Heart right ventricle (tissue), 16 donors: ENCODE data around the gene ABLIM2. TPM values are rescaled to one million over a fixed set of nuclear protein-coding genes. Genes with fewer than 3 reads are reported as not detected.

Experiments used
- ATAC-seq, 8 donors: fragments of 200-7000 bp; cut with Tn5 transposase; one replicate each; pipeline ENCODE4 v1.9.1; 2020; ENCODE audit warnings: mild to moderate bottlenecking in 8 of 8, moderate library complexity in 8 of 8, moderate number of reproducible peaks in 1 of 8
- DNase-seq, 2 donors: peaks; one replicate each; pipeline ENCODE4 v3.0.0-alpha.2; 2020
- H3K27ac ChIP-seq, 10 donors: fragments of 200-600 bp; sonication (generic) in 2 of 10; one replicate each; pipeline versions ENCODE4 v1.5.0 to v1.8.0; 2020 to 2022; ENCODE audit warnings: mild to moderate bottlenecking in 3 of 10
- H3K27me3 ChIP-seq, 7 donors: fragments of 200-600 bp; one replicate each; pipeline ENCODE4 v1.8.0; 2021 to 2022; ENCODE audit warnings: mild to moderate bottlenecking in 2 of 7
- H3K36me3 ChIP-seq, 9 donors: fragments of 200-600 bp; sonication (generic) in 1 of 9; one replicate each; pipeline versions ENCODE4 v1.5.0 to v1.8.0; 2020 to 2022; ENCODE audit warnings: mild to moderate bottlenecking in 2 of 9
- H3K4me1 ChIP-seq, 9 donors: fragments of 200-600 bp; sonication (generic) in 1 of 9; one replicate each; pipeline versions ENCODE4 v1.5.0 to v1.8.0; 2020 to 2022; ENCODE audit warnings: mild to moderate bottlenecking in 4 of 9
- H3K4me3 ChIP-seq, 10 donors: fragments of 200-600 bp; sonication (generic) in 2 of 10; one replicate each; pipeline versions ENCODE4 v1.5.0 to v1.8.0; 2020 to 2022; ENCODE audit warnings: mild to moderate bottlenecking in 7 of 10, moderate library complexity in 2 of 10
- H3K9me3 ChIP-seq, 11 donors: fragments of 200-600 bp in 10 of 11; sonication (generic) in 2 of 11; one replicate each; pipeline versions ENCODE4 v1.5.0 to v1.8.0; 2013 to 2022; ENCODE audit warnings: mild to moderate bottlenecking in 2 of 11, control low read depth in 1 of 11, moderate library complexity in 1 of 11
- CTCF ChIP-seq, 9 donors: fragments of 200-600 bp; sonication (generic) in 2 of 9; IDR thresholded peaks; one replicate each; pipeline versions ENCODE4 v1.5.0 to v1.8.0; 2021 to 2022; ENCODE audit warnings: antibody characterized with exemption in 9 of 9, mild to moderate bottlenecking in 5 of 9, moderate library complexity in 1 of 9
- WGBS, 2 donors: extraction: QIAGEN DNeasy Blood & Tissue Kit; methylation state at CpG; one replicate each; pipeline ENCODE4 v1.1.7; 2013; ENCODE audit warnings: inconsistent platforms in 1 of 2; 5-methylcytosine and 5-hydroxymethylcytosine counted together
- intact Hi-C, 10 donors: fragments of 100-400 bp; cut with DNase I; formaldehyde crosslinking; loops; one replicate each; pipeline versions ENCODE4 v1.11.1 to v1.14.2; 2022
- polyA plus RNA-seq, 2 donors: library from polyadenylated mRNA; stranded (reverse); fragments of 200-250 nt; gene quantifications; one replicate each; pipeline ENCODE4 v1.2.3, GENCODE V29; 2013
- total RNA-seq, 10 donors: library from RNA; stranded (reverse); fragmentation: NEBNext Ultra II Directional in 3 of 10; extraction: Animal tissue kit (Norgen Biotek cat#: 25700) in 3 of 10; gene quantifications; one replicate each; pipeline versions ENCODE4 v1.2.1 to v1.2.4, GENCODE V29; 2021 to 2023
- donor health status: Arrhythmogenic right ventricular cardiomyopathy.
- donor health status: ischemic (EF 13 %, LVEDD 7.1; RV severe dilation, severe dysfunction).
- donor health status: healthy with polysubstance abuse.
- donor health status: DM: no; HTN: yes; CAD: no.
- donor health status: DM: no; HTN: no; CAD: no.
- donor health status: ischemic (EF 25% LVEDD 6.9; RV normal size, moderate dysfunction).
- donor health status: ischemic (EF 25% LVEDD 5.7; RV mildly dilated, moderate dysfunction).
- donor health status: healthy.
- donor health status: DM: yes; HTN: yes; CAD: no.
- donor health status: Ischemic cardiomyopathy.
- donor health status: ischemic (EF 35%, LVEDD 5.7; RV mildly dilated, moderate dysfunction).
- donor health status: nonischemic (EF 11% LVEDD 7.7; RV severe dilation, severe dysfunction).
- donor health status: DM: yes; HTN: yes; CAD: no.
- donor health status: PGD.
- donor health status: ischemic (EF 29% LVEDD 5.4; RV normal size, mild dysfunction).
- donor health status: nonischemic (EF 23%, LVEDD 6.1; RV moderate dilation, normal function).

ABLIM2 gene
- total and polyA plus RNA-seq, 12 donors, result 7.2 to 27.8 (median 17.6) TPM

GRCh38 chr4:8194306-8195242 lies 36.0 kb upstream of the ABLIM2 start:
- intact Hi-C loops, result loop anchor here in 1 of 10 donors (10.0 kb wide), 1 partner anchor 380 kb away; no protein-coding TSS in a partner anchor

GRCh38 chr4:8192748-8193738 lies 34.4 kb upstream of the ABLIM2 start:
- Histone ChIP-seq H3K27ac (peak overlapping the region in 5 of 10 donors; percentile 85 to 92 (median 90)), H3K4me3 (no peak overlapping the region), H3K4me1 (peaks cover 28 to 90% (median 71%) of the 10 kb centered on the region in 9 donors), H3K36me3 (no peaks in the 10 kb centered on the region), H3K27me3 (no peaks in the 10 kb centered on the region), H3K9me3 (no peaks in the 10 kb centered on the region)
- 52 to 60% methylated on average over 18 of the region's 18 CpGs for WGBS, 2 donors
- TF ChIP-seq CTCF (IDR thresholded peaks at IDR 0.05), result peak in 7 of 9 donors; percentile 28 to 60 (median 44)
- intact Hi-C loops, result loop anchor here in 1 of 10 donors (10.0 kb wide), 1 partner anchor 378 kb away; no protein-coding TSS in a partner anchor
- ATAC-seq (no peak), DNase-seq (peak in 1 of 2 donors; percentile 56)

More at GRCh38 chr4:8194306-8195242, 36.0 kb upstream of the ABLIM2 start:
- Histone ChIP-seq H3K27me3 (no peaks in the 10 kb centered on the region), H3K27ac (peak overlapping the region in 2 of 10 donors; percentile 44 to 47), H3K36me3 (no peaks in the 10 kb centered on the region), H3K4me3 (no peak overlapping the region), H3K4me1 (peaks cover 28 to 90% (median 72%) of the 10 kb centered on the region in 9 donors), H3K9me3 (no peaks in the 10 kb centered on the region)
- 78 to 80% methylated on average over 19 of the region's 19 CpGs for WGBS, 2 donors
- ATAC-seq (no peak), DNase-seq (no peak)
- no peak for TF ChIP-seq CTCF (IDR thresholded peaks at IDR 0.05)

- ATAC-seq, result peak; percentile 37 to 80 (median 64)
- no peaks in the 10 kb centered on the region for H3K36me3 ChIP-seq
- WGBS, 2 donors, result 36 to 49% methylated on average over 23 of the region's 23 CpGs
- no peaks in the 10 kb centered on the region for H3K9me3 ChIP-seq
- peak overlapping the region; percentile 57 to 92 (median 85) for H3K27ac ChIP-seq
- TF ChIP-seq CTCF (IDR thresholded peaks at IDR 0.05), result no peak
- peaks cover 28 to 72% (median 60%) of the 10 kb centered on the region in 9 donors for H3K4me1 ChIP-seq
- peak overlapping the region in 1 of 10 donors; percentile 24 for H3K4me3 ChIP-seq
- DNase-seq, result peak; percentile 73 to 82
- H3K27me3 ChIP-seq, result no peaks in the 10 kb centered on the region
- intact Hi-C loops, result loop anchor here in 1 of 10 donors (10.0 kb wide), 1 partner anchor 376 kb away; no protein-coding TSS in a partner anchor
Observed at GRCh38 chr4:8191136-8191747, 32.6 kb upstream of the ABLIM2 start.
